ENCODE measurements around the gene EIPR1.

Gene EIPR1

DNA sequence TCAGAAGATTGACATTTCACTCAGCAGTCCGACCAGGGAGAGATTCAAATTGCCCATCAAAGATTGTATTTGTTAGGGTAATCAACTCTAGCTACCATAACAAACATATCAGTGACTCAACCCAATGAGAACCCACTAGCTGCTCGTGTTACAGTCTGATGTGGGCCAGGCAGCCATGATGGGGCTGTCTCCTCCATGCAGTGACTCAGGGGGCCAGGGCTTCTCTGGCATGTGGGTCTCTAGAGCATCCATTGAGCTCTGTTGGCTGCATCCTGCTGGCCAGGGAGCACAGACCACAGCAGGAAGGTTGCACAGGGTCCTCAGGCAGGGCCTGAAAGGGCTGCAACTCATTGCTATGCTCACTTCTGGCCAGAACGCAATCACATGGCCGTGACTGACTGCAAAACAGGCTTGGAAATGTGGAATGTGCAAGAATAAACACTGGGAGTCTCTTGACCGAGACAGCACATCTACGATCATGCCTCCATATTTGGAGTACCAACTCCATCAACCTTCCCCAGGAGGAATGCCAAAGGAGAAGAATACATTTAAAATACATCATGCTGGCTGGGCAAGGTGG is 216.8 kb downstream of the EIPR1 start:
- DNase-seq (ENCODE audit: low read depth in 2 of 3, low spot score in 1 of 3), result no peak

DNA sequence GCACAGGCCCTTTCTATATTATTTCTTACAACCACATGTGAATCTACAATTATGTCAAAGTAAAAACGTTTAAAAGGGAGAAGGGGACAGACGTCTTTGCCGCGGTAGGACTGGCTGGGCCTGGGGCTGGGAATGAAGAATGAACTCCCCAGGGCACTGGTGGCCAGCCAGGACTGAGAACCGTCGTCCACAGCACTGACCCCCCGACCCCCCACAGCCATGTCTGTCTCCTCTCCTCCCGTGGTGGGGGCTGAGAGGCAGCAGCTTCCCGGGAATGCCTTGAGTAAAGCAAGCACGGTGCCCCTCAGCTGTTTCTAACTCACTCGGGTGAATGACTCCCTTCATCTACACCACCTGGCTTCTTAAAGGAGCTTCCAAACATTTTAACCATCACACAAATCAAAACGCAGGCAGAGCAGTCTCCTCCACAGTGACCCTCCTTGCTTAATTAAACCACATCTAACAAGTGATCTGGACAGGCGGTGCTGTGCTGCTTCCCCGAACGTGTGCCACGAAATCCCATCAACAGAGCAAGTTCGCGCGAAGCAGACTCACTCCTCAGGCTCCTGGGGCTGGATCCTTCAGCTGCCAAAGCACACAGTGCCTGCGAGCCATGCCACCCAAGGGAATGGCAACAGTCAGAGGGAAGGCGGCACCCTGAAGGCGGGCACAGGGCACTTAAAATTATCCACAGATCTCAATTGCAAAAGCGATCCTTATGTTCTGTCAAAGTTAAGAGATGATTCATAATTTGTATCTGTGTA is 217.7 kb downstream of the EIPR1 start:
- no peak for DNase-seq (ENCODE audit: low read depth in 2 of 3, low spot score in 1 of 3)

DNA sequence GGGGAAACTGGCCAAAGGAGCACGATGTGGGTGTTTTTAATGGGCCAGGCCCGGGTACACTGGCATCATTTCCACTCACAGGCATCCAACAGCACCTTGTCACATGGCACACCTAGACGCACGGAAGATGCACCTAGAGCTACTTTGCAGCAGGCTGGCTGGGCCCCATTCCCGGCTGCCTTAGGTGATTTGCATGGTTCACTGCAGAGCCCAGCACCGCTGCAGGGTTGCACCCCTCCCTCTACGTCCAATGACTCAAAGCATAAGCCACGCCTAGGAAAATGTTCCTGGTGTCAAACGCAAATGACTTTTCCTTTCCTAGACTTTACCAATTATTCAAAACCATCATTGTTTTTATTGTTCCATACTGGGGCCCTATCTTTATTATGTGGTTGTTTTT is 222.9 kb downstream of the EIPR1 start:
- DNase-seq (ENCODE audit: low read depth in 2 of 3, low spot score in 1 of 3), result no peak

DNA sequence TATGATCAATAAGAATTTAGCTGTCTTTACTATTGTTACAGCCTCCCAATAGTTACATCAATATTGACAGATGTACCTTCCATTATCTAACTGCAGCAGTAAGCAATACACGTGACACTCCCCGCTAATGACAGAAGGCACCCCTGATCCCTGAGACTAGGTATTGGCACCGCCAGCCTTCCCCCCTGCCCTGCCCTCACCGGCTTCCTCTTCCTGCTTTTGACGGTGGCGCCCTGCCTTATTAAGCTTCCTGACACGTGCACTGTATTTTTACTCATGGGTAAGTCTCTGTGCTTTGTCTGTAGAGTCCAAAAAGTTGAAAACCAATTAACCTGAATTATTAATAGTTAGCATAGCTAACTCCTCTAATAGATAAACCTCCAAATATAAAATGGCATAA is 223.5 kb downstream of the EIPR1 start:
- DNase-seq (ENCODE audit: low read depth in 2 of 3, low spot score in 1 of 3), result no peak

DNA sequence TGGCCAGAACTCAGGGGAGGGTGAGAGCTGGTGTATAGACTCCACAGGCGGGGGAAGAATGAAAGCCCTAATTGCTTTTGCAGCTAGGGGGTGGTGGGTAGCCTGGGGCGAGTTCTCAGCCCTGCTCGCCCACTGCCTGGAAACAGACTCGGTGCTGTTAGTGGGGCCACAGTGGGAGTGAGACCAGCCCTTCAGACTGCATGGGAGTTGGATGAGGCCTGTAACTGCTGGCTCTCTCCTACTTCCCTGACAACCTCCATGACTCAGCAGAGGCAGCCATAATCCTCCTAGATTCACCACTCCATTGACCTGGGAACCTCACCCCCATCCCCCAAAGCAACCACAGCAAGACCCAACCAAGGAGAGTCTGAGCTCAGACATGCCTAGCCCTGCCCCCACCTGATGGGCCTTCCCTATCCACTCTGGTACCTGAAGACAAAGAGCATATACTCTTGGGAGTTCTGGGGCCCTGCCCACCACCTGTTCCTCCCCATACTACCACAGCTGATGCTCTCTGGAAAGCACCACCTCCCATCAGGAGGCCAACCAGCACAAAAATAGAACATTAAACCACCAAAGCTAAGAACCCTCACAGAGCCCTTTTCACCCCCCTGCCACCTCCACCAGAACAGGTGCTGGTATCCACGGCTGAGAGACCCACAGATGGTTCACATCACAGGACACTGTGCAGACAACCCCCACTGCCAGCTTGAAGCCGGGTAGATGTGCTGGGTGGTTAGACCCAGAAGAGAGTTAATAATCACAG is 226.3 kb downstream of the EIPR1 start:
- no peak for DNase-seq (ENCODE audit: low read depth in 2 of 3, low spot score in 1 of 3)

DNA sequence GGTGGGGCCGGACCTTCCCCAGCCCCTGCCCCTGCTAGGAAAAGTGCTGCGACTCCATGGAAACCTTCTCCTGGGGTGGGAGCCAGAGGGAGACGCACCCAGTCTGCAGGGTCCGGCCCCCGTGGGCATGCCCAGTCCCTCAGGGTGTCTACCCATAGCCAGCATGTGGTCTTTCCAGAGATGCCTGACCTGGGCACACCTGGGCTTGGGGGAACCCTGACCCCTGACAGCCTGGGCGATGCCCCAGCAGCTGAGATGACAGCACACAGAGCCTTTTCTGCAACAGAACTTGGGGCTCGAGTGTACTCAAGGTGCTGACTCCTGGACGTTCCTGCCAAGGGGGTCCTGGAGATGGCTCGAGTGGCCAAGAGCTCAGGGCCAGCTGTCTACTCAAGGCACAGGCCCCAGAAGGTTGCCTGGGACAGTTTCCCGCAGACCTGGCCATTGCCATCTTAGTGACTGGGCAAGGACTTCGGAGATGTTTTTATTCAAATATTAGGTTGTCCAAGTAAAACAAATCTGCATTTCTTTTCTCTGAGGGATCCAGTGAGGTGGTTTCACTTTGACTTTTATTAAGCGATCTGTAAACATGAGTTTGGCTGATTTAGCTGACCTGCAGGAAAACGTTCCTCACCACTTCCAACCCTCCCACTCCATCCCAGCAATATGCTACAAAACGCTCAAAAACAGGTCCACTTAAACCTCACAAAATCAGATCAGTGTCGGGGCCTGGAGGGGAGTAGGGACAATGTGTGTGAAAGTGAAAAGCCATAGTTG is 228.0 kb downstream of the EIPR1 start:
- DNase-seq (ENCODE audit: low read depth in 2 of 3, low spot score in 1 of 3), result no peak

DNA sequence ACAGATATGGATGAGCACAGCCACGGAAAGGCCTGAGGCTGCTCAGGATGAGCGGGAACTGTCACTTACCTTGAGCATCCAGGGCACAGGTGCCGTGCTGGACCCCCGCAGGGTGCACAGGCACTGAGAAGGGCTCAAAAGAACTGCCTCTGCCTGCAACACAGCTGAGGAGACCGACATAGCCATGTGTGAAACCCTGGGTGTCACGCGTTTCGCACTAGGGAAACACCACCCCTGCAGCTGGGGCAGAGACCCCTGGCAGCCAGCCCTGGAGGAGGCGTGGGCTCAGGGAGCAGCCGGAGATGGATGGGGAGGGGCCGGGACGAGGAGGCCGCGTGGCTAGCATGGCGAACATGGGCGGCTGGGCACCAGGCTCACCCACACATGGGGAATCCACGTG is 228.9 kb downstream of the EIPR1 start:
- no peak for DNase-seq (ENCODE audit: low read depth in 2 of 3, low spot score in 1 of 3)

DNA sequence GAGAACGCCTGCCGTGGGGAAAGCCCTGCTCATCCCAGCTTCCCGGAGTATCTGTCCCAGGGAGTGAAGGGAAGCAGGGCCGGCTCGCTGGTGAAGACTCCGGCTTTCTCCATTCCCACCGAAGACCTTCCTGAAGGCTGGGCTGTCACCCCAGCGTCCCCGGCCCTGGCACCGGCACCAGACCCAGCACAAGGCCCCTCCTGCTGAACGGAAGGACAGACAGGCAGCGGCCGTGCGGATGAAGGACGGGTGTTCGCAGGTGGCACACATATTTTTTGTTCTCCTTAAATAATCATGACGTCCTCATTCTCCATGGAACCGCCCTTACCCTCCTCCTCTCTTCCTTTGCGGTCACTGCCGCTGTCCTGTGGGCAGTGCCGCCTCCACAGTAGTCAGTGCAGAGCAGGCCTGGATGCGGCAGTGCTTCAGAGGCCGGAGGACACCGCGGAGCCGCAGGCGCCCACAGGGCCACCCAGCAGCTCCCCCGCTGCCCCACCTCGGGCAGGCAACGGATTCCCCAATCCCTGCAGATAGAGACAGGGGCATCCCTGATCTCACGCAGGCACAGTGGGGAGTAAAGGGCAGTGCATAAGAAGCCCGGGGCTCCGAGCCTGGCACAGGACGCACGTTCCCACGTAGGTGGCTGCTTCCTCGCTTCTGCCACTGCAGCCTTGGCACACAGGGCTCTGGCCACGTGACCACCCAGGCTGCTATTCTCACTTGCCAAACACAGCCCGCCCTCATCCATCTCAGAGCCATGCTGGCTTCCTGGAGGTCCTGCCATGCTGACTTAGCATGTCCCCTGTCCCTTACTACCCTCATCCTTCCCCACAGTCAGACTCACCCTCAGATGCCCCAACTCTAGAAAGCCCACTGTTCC is 229.7 kb downstream of the EIPR1 start:
- DNase-seq (ENCODE audit: low read depth in 2 of 3, low spot score in 1 of 3), result no peak

DNA sequence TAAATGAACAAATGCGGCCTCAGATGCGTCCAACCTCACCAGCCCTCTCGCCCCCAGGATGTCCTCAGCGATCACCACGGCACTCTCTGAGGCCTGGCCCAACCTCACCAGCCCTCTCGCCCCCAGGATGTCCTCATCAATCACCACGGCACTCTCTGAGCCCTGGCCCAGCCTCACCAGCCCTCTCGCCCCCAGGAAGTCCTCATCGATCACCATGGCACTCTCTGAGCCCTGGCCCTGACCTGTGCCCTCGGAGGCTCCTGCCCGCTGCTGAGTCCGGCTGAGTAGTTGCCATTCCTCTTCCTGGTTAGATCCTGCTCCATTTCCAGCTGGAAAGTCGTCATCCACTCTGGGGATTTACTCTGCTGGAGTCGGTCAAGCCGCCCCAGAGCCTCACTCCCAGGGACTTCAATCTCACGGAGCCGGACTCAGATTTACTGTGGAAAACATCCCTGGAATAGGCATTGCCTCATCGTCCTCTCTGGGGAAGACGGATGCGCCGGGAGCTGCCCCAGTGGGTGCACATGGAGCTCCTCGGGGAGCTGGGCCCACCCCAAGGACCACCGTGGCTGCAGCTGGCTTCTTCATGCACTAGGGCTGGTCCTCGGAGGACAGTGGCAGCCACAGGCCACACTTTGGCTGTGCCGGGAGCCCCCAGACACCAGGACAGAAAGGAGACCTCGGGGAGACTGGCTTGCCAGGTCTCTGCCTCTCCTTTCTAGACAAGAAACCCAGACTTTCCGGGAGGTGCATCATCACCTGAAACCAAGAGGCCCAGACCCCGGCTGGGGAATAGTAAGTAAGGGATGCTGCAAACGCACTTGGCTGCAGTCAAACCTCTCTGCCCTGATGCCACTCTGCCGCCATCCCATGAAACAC is 230.6 kb downstream of the EIPR1 start:
- no peak for DNase-seq (ENCODE audit: low read depth in 2 of 3, low spot score in 1 of 3)

DNA sequence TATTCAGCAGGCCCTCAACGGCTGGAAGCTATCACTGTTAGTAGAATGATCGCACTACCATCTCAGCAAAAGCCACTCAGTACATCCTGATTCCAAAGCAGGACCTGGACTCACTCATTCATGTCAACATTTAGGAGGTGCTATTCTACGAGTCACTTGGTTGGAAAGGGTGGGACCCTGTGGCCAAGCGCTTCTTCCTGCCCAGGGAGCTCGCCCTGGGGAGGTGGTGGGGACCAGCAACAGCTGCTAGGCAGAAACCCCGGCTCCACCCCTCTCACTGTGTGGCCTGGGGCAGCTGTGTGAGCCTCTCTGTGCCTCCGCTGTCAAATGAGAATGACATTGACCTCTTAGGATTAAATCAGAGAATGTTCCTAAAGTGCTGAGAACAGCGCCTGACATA is 231.4 kb downstream of the EIPR1 start:
- DNase-seq (ENCODE audit: low read depth in 2 of 3, low spot score in 1 of 3), result no peak

DNA sequence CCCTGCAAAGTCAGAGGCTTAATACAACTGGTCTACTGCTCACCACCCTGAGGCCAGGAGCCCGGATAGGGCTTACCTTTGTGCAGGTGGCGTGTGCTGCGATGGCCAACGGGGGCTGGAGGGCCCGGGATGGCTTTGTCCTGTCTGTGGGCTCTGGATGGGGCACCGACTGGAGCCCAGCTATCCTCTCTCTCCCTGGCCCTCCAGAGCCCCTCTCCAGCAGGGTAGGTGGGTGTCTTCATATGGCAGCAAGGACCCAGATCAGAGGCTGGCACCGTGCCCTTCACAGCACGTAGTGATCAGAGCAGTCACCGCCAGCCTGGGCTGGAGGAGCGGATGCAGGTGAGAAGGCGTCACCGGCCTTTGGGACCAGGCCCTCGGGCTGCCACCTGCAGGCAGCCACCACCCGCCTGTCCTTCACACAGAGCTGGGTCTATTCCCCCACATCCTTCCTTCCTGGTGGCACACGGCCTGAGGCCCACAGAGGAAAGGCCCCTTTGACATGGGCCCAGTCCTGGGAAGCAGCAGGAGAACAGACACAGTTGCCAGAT is 232.1 kb downstream of the EIPR1 start:
- DNase-seq (ENCODE audit: low read depth in 2 of 3, low spot score in 1 of 3), result no peak

DNA sequence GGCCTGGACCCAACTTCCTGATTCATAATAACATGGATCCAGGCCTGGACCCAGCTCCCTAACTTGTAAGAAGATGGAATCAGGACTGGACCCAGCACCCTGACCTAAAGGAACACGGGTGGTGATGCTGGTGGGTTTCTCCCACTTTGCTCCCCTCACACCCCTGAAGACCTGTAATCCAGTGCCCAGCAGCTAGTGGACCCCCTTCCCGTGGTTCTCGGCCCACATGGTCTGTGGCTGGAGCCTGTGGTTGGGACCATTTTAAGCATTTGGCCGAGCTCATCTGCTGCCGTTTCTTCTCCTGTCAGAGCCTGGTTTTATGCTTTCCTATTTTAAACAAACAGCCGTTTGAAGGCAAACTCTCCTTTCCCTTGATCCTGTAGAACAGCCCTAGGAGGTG is 232.8 kb downstream of the EIPR1 start:
- DNase-seq (ENCODE audit: low read depth in 2 of 3, low spot score in 1 of 3), result no peak

DNA sequence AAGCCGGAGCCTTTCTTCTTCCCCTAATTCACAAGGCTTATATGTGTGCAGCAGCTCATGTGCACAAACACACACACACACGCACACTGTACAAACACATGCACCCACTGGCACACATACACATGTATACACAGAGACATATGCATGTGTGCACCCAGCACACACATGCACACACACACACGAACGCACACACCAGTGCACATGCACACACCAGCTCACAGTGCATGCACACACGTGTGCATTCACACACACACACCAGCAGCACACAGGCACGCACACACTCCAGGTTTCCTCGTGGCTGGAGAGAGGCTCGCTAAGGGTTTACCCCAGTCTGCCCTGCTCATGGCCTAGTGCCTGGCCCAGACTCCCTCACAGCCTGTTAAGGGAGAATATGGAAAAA is 234.0 kb downstream of the EIPR1 start:
- DNase-seq (ENCODE audit: low read depth in 2 of 3, low spot score in 1 of 3), result no peak

DNA sequence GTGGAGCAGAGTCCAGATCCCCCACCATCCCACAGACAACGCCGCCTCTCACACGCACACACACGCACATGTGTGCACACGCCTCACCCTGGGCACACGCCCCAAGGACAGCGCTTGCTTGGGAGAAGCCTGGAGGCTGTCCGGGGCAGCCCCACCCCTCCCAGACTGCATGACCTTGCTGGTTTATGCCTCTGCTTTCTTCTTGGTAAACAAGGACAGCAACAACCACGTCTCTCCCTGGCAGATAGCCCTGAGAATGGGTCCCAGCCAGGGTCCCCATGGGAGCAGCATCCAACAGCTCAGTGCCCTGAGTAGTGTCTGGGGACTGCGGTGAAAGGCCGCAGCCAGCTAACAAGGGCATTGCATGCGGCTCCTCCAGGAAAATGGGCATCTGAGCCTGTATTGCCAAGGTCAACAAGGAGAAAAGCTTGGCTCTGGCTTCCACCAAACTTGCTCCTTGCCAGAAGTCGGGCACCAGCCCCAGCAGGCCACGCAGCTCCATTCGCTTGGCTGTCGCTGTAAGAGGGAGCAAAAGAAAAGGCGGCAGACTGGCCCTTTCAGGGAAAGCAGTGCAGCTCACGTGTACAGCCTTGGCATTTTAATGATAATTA is 234.6 kb downstream of the EIPR1 start:
- no peak for DNase-seq (ENCODE audit: low read depth in 2 of 3, low spot score in 1 of 3)

DNA sequence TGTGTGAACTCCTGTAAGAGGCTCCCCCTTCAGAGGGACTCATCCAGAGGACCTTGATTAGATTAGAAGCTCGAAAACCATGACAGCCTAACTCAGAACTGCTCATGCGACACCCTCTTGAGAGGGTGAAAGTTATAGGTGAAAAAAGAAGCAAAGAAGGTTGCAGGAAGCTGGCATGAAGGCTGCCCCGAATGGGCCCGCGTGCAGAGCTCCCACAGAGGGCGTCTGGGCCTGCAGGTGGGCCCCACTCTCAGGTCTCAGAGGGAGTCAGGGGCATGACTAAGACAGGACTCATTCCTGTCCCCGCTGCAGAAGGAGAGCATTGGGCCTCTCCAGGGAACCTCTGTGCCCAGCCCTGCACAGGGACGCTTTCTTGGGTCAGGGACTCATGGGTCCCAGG is 235.4 kb downstream of the EIPR1 start:
- DNase-seq (ENCODE audit: low read depth in 2 of 3, low spot score in 1 of 3), result no peak

DNA sequence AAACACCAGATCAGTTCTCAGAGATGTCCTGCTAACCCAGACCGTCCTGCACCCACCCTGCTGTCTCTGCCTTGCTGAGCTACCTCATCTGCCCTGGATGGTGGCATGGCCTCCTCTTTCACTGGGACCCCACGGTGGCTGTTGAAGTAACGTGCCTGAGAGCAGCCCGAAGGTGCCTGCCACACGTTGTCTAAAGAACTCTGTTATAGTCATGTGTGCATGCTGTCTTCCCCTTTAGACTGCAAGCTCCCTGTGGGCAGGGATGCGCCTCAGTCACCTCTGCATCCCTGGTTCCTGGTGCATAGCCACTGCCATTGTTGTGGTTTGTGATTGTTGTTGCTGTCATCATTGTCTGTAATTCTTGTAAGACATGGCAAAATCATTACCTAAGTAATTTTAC is 235.9 kb downstream of the EIPR1 start:
- DNase-seq (ENCODE audit: low read depth in 2 of 3, low spot score in 1 of 3), result no peak

DNA sequence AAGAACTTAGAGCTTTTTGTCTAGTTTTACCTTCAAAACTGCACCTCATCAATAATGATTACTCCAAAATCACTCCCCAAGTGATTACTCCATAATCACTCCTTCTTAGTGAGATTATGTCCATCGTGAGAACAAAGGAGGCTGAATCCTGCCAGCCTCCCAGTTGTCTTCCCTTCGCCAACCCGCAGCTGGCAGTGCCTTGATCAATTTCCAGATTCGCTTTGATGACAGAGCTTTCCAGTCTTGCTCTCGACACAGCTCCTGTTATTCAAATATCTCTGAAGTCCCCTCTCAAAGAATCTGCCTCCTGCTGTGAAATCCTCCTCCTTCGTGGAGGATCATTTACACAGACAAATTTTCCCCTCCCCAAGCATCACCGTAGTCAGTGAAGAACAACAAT is 237.7 kb downstream of the EIPR1 start:
- DNase-seq (ENCODE audit: low read depth in 2 of 3, low spot score in 1 of 3), result no peak
